Loucy (cell line): Measurements from ENCODE around the gene SOD1.
"Not testable (repeated sequence)": the region's sequence is repeated elsewhere in the genome, so short reads cannot be mapped to it uniquely, and the experiment has no call there.

ENCODE experiments used
- EZH2phosphoT487 ChIP-seq: fragments of 200-600 bp; IDR thresholded peaks from 2 replicates; pipeline ENCODE4 v1.6.1; 2018; ENCODE audit warnings: antibody characterized with exemption, mild to moderate bottlenecking, moderate library complexity, borderline replicate concordance
- TF ChIP-seq, protein P1 (sequence below): fragments of 200-600 bp; sonication (generic); conservative IDR thresholded peaks from 2 replicates; pipeline ENCODE4 v1.5.1; 2014; ENCODE audit warnings: mild to moderate bottlenecking, antibody characterized with exemption, low read length

DNA sequence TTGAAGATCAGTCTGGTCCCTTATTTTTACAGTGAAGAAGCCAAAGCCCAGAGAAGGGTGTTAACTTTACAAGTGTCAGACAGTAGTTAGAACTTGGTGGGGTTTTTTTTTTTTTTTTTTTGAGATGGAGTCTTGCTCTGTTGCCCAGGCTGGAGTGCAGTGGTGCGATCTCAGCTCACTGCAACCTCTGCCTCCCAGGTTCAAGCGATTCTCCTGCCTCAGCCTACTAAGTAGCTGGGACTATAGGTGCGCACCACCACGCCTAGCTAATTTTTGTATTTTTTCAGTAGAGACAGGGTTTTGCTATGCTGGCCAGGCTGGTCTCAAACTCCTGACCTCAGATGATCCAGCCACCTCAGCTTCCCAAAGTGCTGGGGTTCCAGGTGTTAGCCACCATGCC, 6.4 kb downstream of the SOD1 start:
- TF ChIP-seq, protein P1, sequence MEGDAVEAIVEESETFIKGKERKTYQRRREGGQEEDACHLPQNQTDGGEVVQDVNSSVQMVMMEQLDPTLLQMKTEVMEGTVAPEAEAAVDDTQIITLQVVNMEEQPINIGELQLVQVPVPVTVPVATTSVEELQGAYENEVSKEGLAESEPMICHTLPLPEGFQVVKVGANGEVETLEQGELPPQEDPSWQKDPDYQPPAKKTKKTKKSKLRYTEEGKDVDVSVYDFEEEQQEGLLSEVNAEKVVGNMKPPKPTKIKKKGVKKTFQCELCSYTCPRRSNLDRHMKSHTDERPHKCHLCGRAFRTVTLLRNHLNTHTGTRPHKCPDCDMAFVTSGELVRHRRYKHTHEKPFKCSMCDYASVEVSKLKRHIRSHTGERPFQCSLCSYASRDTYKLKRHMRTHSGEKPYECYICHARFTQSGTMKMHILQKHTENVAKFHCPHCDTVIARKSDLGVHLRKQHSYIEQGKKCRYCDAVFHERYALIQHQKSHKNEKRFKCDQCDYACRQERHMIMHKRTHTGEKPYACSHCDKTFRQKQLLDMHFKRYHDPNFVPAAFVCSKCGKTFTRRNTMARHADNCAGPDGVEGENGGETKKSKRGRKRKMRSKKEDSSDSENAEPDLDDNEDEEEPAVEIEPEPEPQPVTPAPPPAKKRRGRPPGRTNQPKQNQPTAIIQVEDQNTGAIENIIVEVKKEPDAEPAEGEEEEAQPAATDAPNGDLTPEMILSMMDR: not testable (repeated sequence)
- TF ChIP-seq EZH2phosphoT487: not testable (repeated sequence)
